HG03280 (cell line): ENCODE results near the gene CCT8.
"Not testable (repeated sequence)": the region's sequence is repeated elsewhere in the genome, so short reads cannot be mapped to it uniquely, and the experiment has no call there.

ENCODE experiments used
- ATAC-seq: cut with Tn5 transposase; IDR thresholded peaks from one replicate; pipeline ENCODE4 v1.9.1; 2021; ENCODE audit warnings: mild to moderate bottlenecking, moderate library complexity; ENCODE audit not compliant: unreplicated experiment

Gene CCT8

GRCh38 chr21:29078869-29079767, 5.7 kb upstream of the CCT8 start:
- ATAC-seq: no peak

- no peak for ATAC-seq
Measured at GRCh38 chr21:29077651-29078090, 4.2 kb upstream of the CCT8 start.

- ATAC-seq: not testable (repeated sequence)
Measured at GRCh38 chr21:29076731-29077640, 3.5 kb upstream of the CCT8 start.

- no peak for ATAC-seq
Measured at GRCh38 chr21:29075706-29076466, 2.4 kb upstream of the CCT8 start.

- no peak for ATAC-seq
Measured at GRCh38 chr21:29074783-29075182, 1.3 kb upstream of the CCT8 start.

GRCh38 chr21:29074007-29074376, 544 bp upstream of the CCT8 start:
- peak; percentile 23 for ATAC-seq

GRCh38 chr21:29072873-29073221, 601 bp downstream of the CCT8 start:
- ATAC-seq: peak; percentile 5

GRCh38 chr21:29064850-29065481, 8.5 kb downstream of the CCT8 start:
- peak; percentile 94 for ATAC-seq

- no peak for ATAC-seq
Measured at GRCh38 chr21:29056538-29057050, 16.9 kb downstream of the CCT8 start.

- ATAC-seq: no peak
Measured at GRCh38 chr21:29056005-29056404, 17.4 kb downstream of the CCT8 start.

- no peak for ATAC-seq
Measured at GRCh38 chr21:29055080-29055479, 18.4 kb downstream of the CCT8 start.

GRCh38 chr21:29053656-29054055, 19.8 kb downstream of the CCT8 start:
- no peak for ATAC-seq

- ATAC-seq: no peak
Measured at GRCh38 chr21:29053011-29053553, 20.4 kb downstream of the CCT8 start.

GRCh38 chr21:29052224-29052623, 21.2 kb downstream of the CCT8 start:
- no peak for ATAC-seq

- no peak for ATAC-seq
Measured at GRCh38 chr21:29034678-29035077, 38.8 kb downstream of the CCT8 start.

GRCh38 chr21:29033871-29034270, 39.6 kb downstream of the CCT8 start:
- ATAC-seq: no peak

GRCh38 chr21:29033301-29033700, 40.1 kb downstream of the CCT8 start:
- ATAC-seq: no peak

GRCh38 chr21:29030909-29031308, 42.5 kb downstream of the CCT8 start:
- ATAC-seq: no peak

- ATAC-seq: no peak
Measured at GRCh38 chr21:29029524-29029923, 43.9 kb downstream of the CCT8 start.

- no peak for ATAC-seq
Measured at GRCh38 chr21:29025328-29025713, 48.1 kb downstream of the CCT8 start.
